ENCODE results near the gene ZMIZ1. TPM values are rescaled to one million over a fixed set of nuclear protein-coding genes. Genes with fewer than 3 reads are reported as not detected.

ZMIZ1 gene
- total RNA-seq, 4 donors from 2014 or later = 71.9 to 104 (median 79.5) TPM

DNA sequence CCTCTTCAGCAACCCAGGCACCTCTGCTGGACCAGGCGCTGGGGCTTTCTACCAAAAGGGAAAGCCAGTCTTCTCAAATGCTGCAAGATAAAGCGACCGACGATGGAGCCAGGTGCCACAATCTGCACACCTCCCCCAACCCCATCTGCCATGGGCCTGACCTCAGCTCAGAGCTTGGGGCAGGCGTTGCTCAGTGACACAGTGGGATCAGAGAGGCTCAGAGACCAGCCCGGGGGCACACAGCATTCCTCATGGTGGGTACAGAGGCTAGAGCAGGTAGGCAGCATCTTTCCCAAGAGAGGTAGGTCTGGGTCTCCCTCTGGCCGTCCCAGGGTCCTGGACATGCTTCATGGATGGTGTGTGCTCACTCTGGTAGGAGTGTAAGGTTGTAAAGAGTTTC is 56.3 kb downstream of the ZMIZ1 start:
- DNase-seq (ENCODE audit: low spot score in 2 of 2) = no peak
- no peaks in the 10 kb centered on the region for H3K27me3 ChIP-seq
- peaks cover 80% of the 10 kb centered on the region for H3K36me3 ChIP-seq
- no peak overlapping the region for H3K4me3 ChIP-seq
- H3K4me1 ChIP-seq = peaks cover 44% of the 10 kb centered on the region
- no peaks in the 10 kb centered on the region for H3K9me3 ChIP-seq
- H3K27ac ChIP-seq = no peak overlapping the region
- TF ChIP-seq EP300 (IDR thresholded peaks at IDR 0.05) (no peak), POLR2AphosphoS5 (IDR thresholded peaks at IDR 0.05) (no peak), POLR2A (IDR thresholded peaks at IDR 0.05) (no peak)
- TF ChIP-seq, protein P1, sequence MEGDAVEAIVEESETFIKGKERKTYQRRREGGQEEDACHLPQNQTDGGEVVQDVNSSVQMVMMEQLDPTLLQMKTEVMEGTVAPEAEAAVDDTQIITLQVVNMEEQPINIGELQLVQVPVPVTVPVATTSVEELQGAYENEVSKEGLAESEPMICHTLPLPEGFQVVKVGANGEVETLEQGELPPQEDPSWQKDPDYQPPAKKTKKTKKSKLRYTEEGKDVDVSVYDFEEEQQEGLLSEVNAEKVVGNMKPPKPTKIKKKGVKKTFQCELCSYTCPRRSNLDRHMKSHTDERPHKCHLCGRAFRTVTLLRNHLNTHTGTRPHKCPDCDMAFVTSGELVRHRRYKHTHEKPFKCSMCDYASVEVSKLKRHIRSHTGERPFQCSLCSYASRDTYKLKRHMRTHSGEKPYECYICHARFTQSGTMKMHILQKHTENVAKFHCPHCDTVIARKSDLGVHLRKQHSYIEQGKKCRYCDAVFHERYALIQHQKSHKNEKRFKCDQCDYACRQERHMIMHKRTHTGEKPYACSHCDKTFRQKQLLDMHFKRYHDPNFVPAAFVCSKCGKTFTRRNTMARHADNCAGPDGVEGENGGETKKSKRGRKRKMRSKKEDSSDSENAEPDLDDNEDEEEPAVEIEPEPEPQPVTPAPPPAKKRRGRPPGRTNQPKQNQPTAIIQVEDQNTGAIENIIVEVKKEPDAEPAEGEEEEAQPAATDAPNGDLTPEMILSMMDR (IDR thresholded peaks at IDR 0.05) = no peak
- 91% methylated on average over 3 of the region's 7 CpGs for WGBS

DNA sequence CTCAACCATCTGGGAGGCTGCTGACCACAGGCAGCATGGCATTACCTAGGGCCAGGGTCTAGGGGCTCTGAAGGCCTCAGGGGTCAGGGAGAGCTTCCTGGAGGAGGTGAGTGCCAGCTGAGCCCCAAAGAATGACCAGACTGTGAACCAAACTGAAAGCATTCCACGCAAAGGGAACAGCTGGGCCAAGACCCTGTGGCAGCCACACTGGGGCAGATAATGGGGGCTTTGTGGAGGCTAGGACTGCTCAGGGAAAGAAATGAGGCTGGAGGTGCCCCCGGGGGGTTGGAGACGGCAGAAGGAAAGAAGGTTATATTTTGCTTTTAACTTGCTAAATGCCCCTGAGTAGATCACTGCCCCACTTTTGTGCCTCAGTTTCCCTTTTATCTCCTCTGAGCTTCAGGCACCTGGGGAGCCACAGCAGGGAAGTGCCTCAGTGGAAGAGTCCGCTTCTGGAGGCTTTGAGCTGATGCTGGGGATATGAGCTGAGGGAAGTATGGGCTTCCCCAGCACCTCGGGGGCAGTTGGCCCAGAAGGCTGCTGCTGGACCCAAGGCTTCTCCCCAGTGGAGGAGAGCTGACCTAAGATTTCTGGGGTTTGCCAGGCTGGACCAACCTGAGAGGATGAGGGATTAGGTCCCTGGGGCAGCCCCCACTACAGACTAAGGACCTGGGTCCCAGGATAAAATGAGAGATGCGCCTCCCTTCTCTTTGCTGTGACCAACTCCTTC is 57.8 kb downstream of the ZMIZ1 start:
- peaks cover 44% of the 10 kb centered on the region for H3K4me1 ChIP-seq
- no peaks in the 10 kb centered on the region for H3K9me3 ChIP-seq
- no peak overlapping the region for H3K27ac ChIP-seq
- peaks cover 77% of the 10 kb centered on the region for H3K36me3 ChIP-seq
- H3K4me3 ChIP-seq = no peak overlapping the region
- 80% methylated on average over 5 of the region's 6 CpGs for WGBS
- no peaks in the 10 kb centered on the region for H3K27me3 ChIP-seq
- TF ChIP-seq, protein P1 (IDR thresholded peaks at IDR 0.05) = no peak
- TF ChIP-seq POLR2AphosphoS5 (IDR thresholded peaks at IDR 0.05) (no peak), EP300 (IDR thresholded peaks at IDR 0.05) (no peak), POLR2A (IDR thresholded peaks at IDR 0.05) (no peak)
- DNase-seq (ENCODE audit: low spot score in 2 of 2) = no peak

DNA sequence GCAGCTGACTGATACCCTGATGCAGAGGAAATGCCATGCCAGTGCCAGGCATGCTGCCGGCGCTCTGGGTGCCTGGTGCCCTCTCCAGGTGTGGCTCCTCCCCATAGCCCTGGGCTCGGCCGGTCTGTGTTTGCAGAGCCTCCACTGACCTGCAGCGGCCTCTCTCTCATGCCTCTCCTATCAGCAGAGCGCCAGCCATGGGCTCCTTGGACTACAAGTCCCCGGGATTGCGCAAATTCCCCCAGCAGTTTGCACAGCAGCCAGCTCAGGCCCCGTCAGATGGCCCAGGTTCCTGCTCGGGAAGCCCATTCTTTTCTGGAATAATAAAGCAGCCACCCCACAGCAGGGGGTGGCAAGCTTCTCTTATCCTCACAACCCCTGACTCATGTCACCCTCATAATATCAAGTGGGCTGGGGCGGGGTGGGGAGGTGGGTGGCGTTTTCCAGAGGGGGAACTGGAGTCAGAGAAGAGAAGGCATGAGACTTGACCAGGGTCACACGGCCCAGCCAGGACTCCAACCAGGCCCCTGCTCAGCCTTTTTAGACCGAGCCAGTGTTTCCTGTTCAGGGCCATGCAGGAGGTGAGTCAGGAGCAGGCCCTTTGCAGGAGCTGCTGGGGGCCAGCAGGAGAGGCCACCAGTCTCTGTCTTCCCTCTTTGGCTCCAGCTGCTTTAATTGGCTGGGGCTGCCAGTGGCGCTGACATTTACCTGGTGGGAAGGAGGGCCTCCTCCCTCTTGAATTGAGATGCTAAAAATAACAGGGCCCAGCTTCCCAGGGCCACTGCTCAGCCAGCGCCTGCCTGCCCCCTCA is 58.6 kb downstream of the ZMIZ1 start:
- Histone ChIP-seq H3K27ac (no peak overlapping the region), H3K36me3 (peaks cover 76% of the 10 kb centered on the region), H3K9me3 (no peaks in the 10 kb centered on the region), H3K27me3 (no peaks in the 10 kb centered on the region), H3K4me1 (peaks cover 44% of the 10 kb centered on the region), H3K4me3 (no peak overlapping the region)
- TF ChIP-seq POLR2A (IDR thresholded peaks at IDR 0.05) = no peak
- TF ChIP-seq EP300 (IDR thresholded peaks at IDR 0.05) = no peak
- TF ChIP-seq POLR2AphosphoS5 (IDR thresholded peaks at IDR 0.05) = no peak
- TF ChIP-seq, protein P1 (IDR thresholded peaks at IDR 0.05) = no peak
- 54% methylated on average over 11 of the region's 16 CpGs for WGBS
- DNase-seq (ENCODE audit: low spot score in 2 of 2) = peak; percentile 88 to 89

DNA sequence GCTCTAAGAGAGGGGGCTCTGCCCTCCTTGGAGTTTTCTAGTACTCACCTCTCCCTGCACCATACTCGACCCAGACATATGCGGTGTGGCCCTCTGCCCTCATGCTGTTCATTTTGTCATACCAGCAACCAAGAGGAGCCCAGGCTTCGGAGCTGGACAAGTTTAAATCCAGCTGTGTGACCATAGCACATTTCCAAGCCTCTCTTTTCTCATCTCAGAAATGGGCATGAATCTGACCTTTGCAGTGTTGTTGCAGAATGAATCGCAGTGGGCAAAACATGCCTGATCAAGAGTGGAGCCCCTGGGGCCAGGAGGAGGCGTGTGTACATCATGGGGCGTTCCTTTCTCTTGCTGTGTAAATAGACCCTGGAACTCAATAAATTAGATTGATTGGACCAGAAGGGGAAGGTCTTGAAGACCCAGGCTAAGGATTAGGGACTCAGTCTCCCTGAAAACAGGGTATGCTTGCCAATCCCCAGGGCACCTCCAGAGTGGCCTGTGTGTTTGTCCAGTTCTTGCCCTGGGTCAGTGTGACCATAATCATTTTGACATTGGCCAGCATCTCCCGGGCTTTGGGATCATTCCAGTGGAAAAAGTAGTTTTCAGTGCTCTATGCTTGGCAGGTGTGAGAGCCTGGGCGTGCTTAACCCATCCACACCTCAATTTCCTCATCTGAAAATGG is 59.6 kb downstream of the ZMIZ1 start:
- DNase-seq (ENCODE audit: low spot score in 2 of 2) = no peak
- Histone ChIP-seq H3K9me3 (no peaks in the 10 kb centered on the region), H3K4me1 (peaks cover 44% of the 10 kb centered on the region), H3K4me3 (no peak overlapping the region), H3K27me3 (no peaks in the 10 kb centered on the region), H3K27ac (no peak overlapping the region), H3K36me3 (peaks cover 76% of the 10 kb centered on the region)
- 73% methylated on average over 8 of the region's 8 CpGs for WGBS
- TF ChIP-seq, protein P1 (IDR thresholded peaks at IDR 0.05) = no peak
- TF ChIP-seq POLR2A (IDR thresholded peaks at IDR 0.05) (no peak), POLR2AphosphoS5 (IDR thresholded peaks at IDR 0.05) (no peak), EP300 (IDR thresholded peaks at IDR 0.05) (no peak)

GRCh38 chr10:79128923-79129305 is 60.1 kb downstream of the ZMIZ1 start:
- Histone ChIP-seq H3K4me1 (peaks cover 44% of the 10 kb centered on the region), H3K4me3 (no peak overlapping the region), H3K27ac (no peak overlapping the region), H3K36me3 (peaks cover 74% of the 10 kb centered on the region), H3K27me3 (no peaks in the 10 kb centered on the region), H3K9me3 (no peaks in the 10 kb centered on the region)
- TF ChIP-seq POLR2A (IDR thresholded peaks at IDR 0.05) = no peak
- TF ChIP-seq EP300 (IDR thresholded peaks at IDR 0.05) = no peak
- TF ChIP-seq, protein P1 (IDR thresholded peaks at IDR 0.05) = no peak
- no peak for TF ChIP-seq POLR2AphosphoS5 (IDR thresholded peaks at IDR 0.05)
- no peak for DNase-seq (ENCODE audit: low spot score in 2 of 2)
- 43% methylated on average over 4 of the region's 4 CpGs for WGBS

Measured in suprapubic skin (tissue), 4 donors.